ENCODE results near the gene ANKS3.
"Not testable (repeated sequence)": the region's sequence is repeated elsewhere in the genome, so short reads cannot be mapped to it uniquely, and the experiment has no call there.

Gene ANKS3

GRCh38 chr16:4754865-4755264 lies 20.8 kb upstream of the ANKS3 start:
- DNase-seq: no peak

GRCh38 chr16:4753227-4753626 lies 19.2 kb upstream of the ANKS3 start:
- no peak for DNase-seq

GRCh38 chr16:4752351-4753100 lies 18.5 kb upstream of the ANKS3 start:
- DNase-seq: no peak

- DNase-seq: no peak
Measured at GRCh38 chr16:4750896-4751295, 16.8 kb upstream of the ANKS3 start.

- DNase-seq: no peak
Measured at GRCh38 chr16:4749700-4750257, 15.7 kb upstream of the ANKS3 start.

- no peak for DNase-seq
Measured at GRCh38 chr16:4748682-4749411, 14.8 kb upstream of the ANKS3 start.

GRCh38 chr16:4747906-4748681 lies 14.0 kb upstream of the ANKS3 start:
- no peak for DNase-seq

- no peak for DNase-seq
Measured at GRCh38 chr16:4746991-4747574, 13.0 kb upstream of the ANKS3 start.

- no peak for DNase-seq
Measured at GRCh38 chr16:4746215-4746614, 12.1 kb upstream of the ANKS3 start.

- DNase-seq: no peak
Measured at GRCh38 chr16:4745274-4745569, 11.2 kb upstream of the ANKS3 start.

GRCh38 chr16:4744555-4745273 lies 10.6 kb upstream of the ANKS3 start:
- DNase-seq: peak; percentile 5

- no peak for DNase-seq
Measured at GRCh38 chr16:4743226-4743878, 9.3 kb upstream of the ANKS3 start.

- DNase-seq: not testable (repeated sequence)
Measured at GRCh38 chr16:4738370-4738769, 4.3 kb upstream of the ANKS3 start.

- no peak for DNase-seq
Measured at GRCh38 chr16:4737545-4737944, 3.5 kb upstream of the ANKS3 start.

GRCh38 chr16:4736546-4736945 lies 2.5 kb upstream of the ANKS3 start:
- DNase-seq: no peak

- peak; percentile 94 for DNase-seq
Measured at GRCh38 chr16:4734730-4735535, 862 bp upstream of the ANKS3 start.

GRCh38 chr16:4733747-4734062 lies 366 bp downstream of the ANKS3 start:
- DNase-seq: no peak

- DNase-seq: peak; percentile 29
Measured at GRCh38 chr16:4733211-4733742, 794 bp downstream of the ANKS3 start.

GRCh38 chr16:4729876-4730275 lies 4.2 kb downstream of the ANKS3 start:
- DNase-seq: no peak

GRCh38 chr16:4728676-4729075 lies 5.4 kb downstream of the ANKS3 start:
- no peak for DNase-seq

- DNase-seq: no peak
Measured at GRCh38 chr16:4726616-4727015, 7.5 kb downstream of the ANKS3 start.

All from eye (tissue), 1 donor.